Fibroblast of the aortic adventitia (primary cell): ENCODE data around the gene MAB21L2. TPM values are rescaled to one million over a fixed set of nuclear protein-coding genes. Genes with fewer than 3 reads are reported as not detected.
"Not testable (repeated sequence)": the region's sequence is repeated elsewhere in the genome, so short reads cannot be mapped to it uniquely, and the experiment has no call there.

Source experiments
- DNase-seq: peaks from one replicate; pipeline ENCODE4 v3.0.0-alpha.2; 2010; ENCODE audit warnings: low read depth
- H3K4me3 ChIP-seq: 2 replicates; pipeline ENCODE4 v1.5.1; 2011; ENCODE audit warnings: low read depth, mild to moderate bottlenecking, control low read depth, low read length, moderate library complexity
- CTCF ChIP-seq: IDR thresholded peaks from 2 replicates; pipeline ENCODE4 v1.5.1; 2011; ENCODE audit warnings: mild to moderate bottlenecking, low read length, control low read depth, inconsistent platforms; ENCODE audit not compliant: insufficient read depth
- total RNA-seq: library from RNA; depleted of rRNA; stranded (reverse); fragments of >200 nt; gene quantifications from 2 replicates; pipeline ENCODE4 v1.2.3, GENCODE V29; 2012; ENCODE audit warnings: low replicate concordance

Gene MAB21L2
- total RNA-seq, 1 donor, result 0.63 TPM

GRCh38 chr4:150543042-150543441 is 38.9 kb upstream of the MAB21L2 start:
- no peak for TF ChIP-seq CTCF
- no peak for DNase-seq
- H3K4me3 ChIP-seq, result no peak overlapping the region

- no peak for DNase-seq
- TF ChIP-seq CTCF, result no peak
- H3K4me3 ChIP-seq, result no peak overlapping the region
Observed at GRCh38 chr4:150546286-150546685, 35.7 kb upstream of the MAB21L2 start.

GRCh38 chr4:150547154-150547838 is 34.7 kb upstream of the MAB21L2 start:
- no peak for TF ChIP-seq CTCF
- no peak overlapping the region for H3K4me3 ChIP-seq
- no peak for DNase-seq

- not testable (repeated sequence) for H3K4me3 ChIP-seq, DNase-seq
Observed at GRCh38 chr4:150557811-150558210, 24.1 kb upstream of the MAB21L2 start.

- DNase-seq, result no peak
- TF ChIP-seq CTCF, result no peak
- no peak overlapping the region for H3K4me3 ChIP-seq
Observed at GRCh38 chr4:150561143-150561737, 20.7 kb upstream of the MAB21L2 start.

- DNase-seq, result no peak
- no peak overlapping the region for H3K4me3 ChIP-seq
- TF ChIP-seq CTCF, result no peak
Observed at GRCh38 chr4:150562250-150562649, 19.7 kb upstream of the MAB21L2 start.

GRCh38 chr4:150562751-150563150 is 19.2 kb upstream of the MAB21L2 start:
- H3K4me3 ChIP-seq, result no peak overlapping the region
- TF ChIP-seq CTCF, result no peak
- no peak for DNase-seq

GRCh38 chr4:150564967-150565366 is 17.0 kb upstream of the MAB21L2 start:
- not testable (repeated sequence) for DNase-seq, H3K4me3 ChIP-seq
